Large intestine (tissue), 3 donors: Measurements from ENCODE around the gene CC2D1A. TPM values are rescaled to one million over a fixed set of nuclear protein-coding genes. Genes with fewer than 3 reads are reported as not detected.

ENCODE experiments used
- DNase-seq, 2 donors: peaks; one replicate each; pipeline versions ENCODE4 v3.0.0 to v3.0.0-alpha.2; 2013
- H3K27ac ChIP-seq: one replicate; pipeline ENCODE4 v1.5.1; 2013; ENCODE audit warnings: low read length
- H3K27me3 ChIP-seq: 2 replicates; pipeline ENCODE4 v1.6.1; 2013; ENCODE audit warnings: low read length; ENCODE audit not compliant: control insufficient read depth, insufficient read depth
- H3K36me3 ChIP-seq: 2 replicates; pipeline ENCODE4 v1.6.1; 2013; ENCODE audit warnings: low read length; ENCODE audit not compliant: control insufficient read depth, insufficient read depth
- H3K4me1 ChIP-seq: one replicate; pipeline ENCODE4 v1.6.1; 2013; ENCODE audit warnings: low read length; ENCODE audit not compliant: control insufficient read depth, insufficient read depth
- H3K4me3 ChIP-seq: one replicate; pipeline ENCODE4 v1.5.1; 2013; ENCODE audit warnings: low read length
- H3K9me3 ChIP-seq: one replicate; pipeline ENCODE4 v1.6.1; 2013; ENCODE audit warnings: mild to moderate bottlenecking, low read depth, low read length, moderate library complexity; ENCODE audit not compliant: control insufficient read depth
- WGBS: methylation state at CpG from one replicate; pipeline ENCODE4 v1.1.5; 2013; ENCODE audit warnings: low lambda C conversion rate; ENCODE audit not compliant: insufficient coverage; 5-methylcytosine and 5-hydroxymethylcytosine counted together
- polyA plus RNA-seq: library from polyadenylated mRNA; unstranded; fragments of 120-200 nt; gene quantifications from one replicate; pipeline ENCODE4 v1.2.1, GENCODE V29; 2013

Gene CC2D1A
- polyA plus RNA-seq, 1 donor, result 42.2 TPM

DNA sequence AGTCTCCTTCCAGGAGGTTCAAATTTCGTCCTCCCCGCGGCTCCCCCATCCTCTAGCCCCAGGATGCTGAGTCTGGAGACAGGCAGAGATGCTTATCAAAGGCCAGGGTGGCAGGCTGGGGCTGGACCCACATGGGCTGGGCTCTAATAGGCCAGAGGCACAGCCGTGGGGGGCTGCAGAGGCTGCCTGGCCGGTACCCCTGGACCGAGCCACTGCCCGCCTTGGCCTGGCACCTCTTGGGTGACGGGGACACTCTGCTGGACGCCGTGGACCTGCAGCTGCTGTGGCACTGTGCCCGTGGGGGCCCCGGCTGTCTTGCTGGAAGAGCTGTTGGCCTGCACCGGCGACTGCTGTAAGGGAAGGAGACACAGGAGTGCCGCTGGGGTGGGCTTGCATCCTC is 74.3 kb downstream of the CC2D1A start:
- H3K36me3 ChIP-seq, result peaks cover 39% of the 10 kb centered on the region
- DNase-seq, result no peak
- no CpG with 5 or more reads among the region's 15 CpGs for WGBS
- peaks cover 35% of the 10 kb centered on the region for H3K4me1 ChIP-seq
- no peaks in the 10 kb centered on the region for H3K27me3 ChIP-seq
- no peaks in the 10 kb centered on the region for H3K9me3 ChIP-seq
- H3K4me3 ChIP-seq, result no peak overlapping the region
- H3K27ac ChIP-seq, result no peak overlapping the region

Other genes with a start within 250 kb of the CC2D1A start
- 43.7 TPM for gene MRI1, start 141.7 kb upstream of the CC2D1A start, polyA plus RNA-seq
- gene C19orf53, start 131.7 kb upstream of the CC2D1A start, polyA plus RNA-seq, result 101 TPM
- gene ZSWIM4, start 110.8 kb upstream of the CC2D1A start, polyA plus RNA-seq, result 3.7 TPM
- 2.3 TPM for gene NANOS3, start 29.1 kb upstream of the CC2D1A start, polyA plus RNA-seq
- 4.7 TPM for gene BRME1, start 84 bp upstream of the CC2D1A start, polyA plus RNA-seq
- gene PODNL1, start 32.2 kb downstream of the CC2D1A start, polyA plus RNA-seq, result 1.6 TPM
- 26.8 TPM for gene DCAF15, start 46.3 kb downstream of the CC2D1A start, polyA plus RNA-seq
- gene RFX1, start 100.1 kb downstream of the CC2D1A start, polyA plus RNA-seq, result 17.1 TPM
- gene RLN3, start 121.9 kb downstream of the CC2D1A start, polyA plus RNA-seq, result 0.31 TPM
- gene IL27RA, start 125.6 kb downstream of the CC2D1A start, polyA plus RNA-seq, result 6.4 TPM
- 2.3 TPM for gene PALM3, start 155.9 kb downstream of the CC2D1A start, polyA plus RNA-seq
- gene MISP3, start 166.6 kb downstream of the CC2D1A start, polyA plus RNA-seq, result 12.3 TPM
- 0.10 TPM for gene C19orf67, start 179.6 kb downstream of the CC2D1A start, polyA plus RNA-seq
- gene SAMD1, start 184.6 kb downstream of the CC2D1A start, polyA plus RNA-seq, result 40.1 TPM
- gene PRKACA, start 211.6 kb downstream of the CC2D1A start, polyA plus RNA-seq, result 66.7 TPM
- gene ASF1B, start 230.4 kb downstream of the CC2D1A start, polyA plus RNA-seq, result 13.1 TPM